ENCODE results near the gene RBM17. TPM values are rescaled to one million over a fixed set of nuclear protein-coding genes. Genes with fewer than 3 reads are reported as not detected.

RBM17 gene
- total RNA-seq, 1 experiment from 2014 or later: 133 TPM

DNA sequence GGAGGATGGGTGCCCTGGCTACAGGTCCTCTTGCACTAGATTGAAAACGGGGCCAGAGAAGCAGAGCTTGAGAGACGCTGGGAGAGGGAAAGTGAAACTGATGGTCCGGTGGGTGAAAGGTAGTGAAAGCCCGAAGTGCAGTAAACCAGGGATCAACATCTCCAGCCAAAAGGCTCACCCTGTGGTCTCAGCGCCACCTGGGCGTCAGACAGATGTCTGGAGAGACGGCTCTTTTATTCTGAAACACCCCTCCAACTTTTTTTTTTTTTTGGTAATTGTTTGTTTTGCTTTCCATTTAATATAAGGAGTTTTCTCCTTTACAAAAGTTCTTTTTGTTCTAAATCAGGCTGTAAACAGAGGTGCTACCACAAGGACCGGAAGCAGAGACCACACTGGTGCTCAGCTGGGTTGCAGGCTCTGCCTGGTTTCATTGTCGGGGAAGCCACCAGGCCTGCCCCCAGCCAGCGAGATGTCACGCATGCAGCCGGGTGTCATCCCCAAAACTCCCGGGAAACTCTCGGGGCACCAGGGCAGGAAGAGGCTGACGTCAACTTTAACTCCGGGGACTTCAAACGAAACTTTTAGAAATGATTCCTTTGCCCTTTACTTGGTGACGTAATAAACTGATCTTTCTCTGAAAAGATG lies 37.9 kb upstream of the RBM17 start:
- CTCF ChIA-PET: interaction anchor here (0.5 to 1.3 kb wide), 12 partner anchors 17 to 590 kb away, joined by 3 to 6 read pairs (median 3); partner anchors contain the start of genes ANKRD16, FBH1 and IL15RA
- no TSS peak for BruUV-seq (replicated peaks)
- Mint-ChIP-seq H3K4me3 (ENCODE audit: low read depth, unreplicated experiment) (peak overlapping the region; percentile 70), H3K9me3 (ENCODE audit: low read depth, unreplicated experiment) (no peaks in the 10 kb centered on the region), H3K36me3 (ENCODE audit: insufficient read depth, unreplicated experiment) (peaks cover 10% of the 10 kb centered on the region), H3K4me1 (ENCODE audit: low read depth, unreplicated experiment) (peaks cover 40% of the 10 kb centered on the region), H3K27ac (ENCODE audit: unreplicated experiment) (peak overlapping the region; percentile 26), H3K27me3 (ENCODE audit: unreplicated experiment) (peaks cover 43% of the 10 kb centered on the region)
- TF ChIP-seq CTCF (IDR thresholded peaks at IDR 0.05; ENCODE audit: unreplicated experiment): no peak
- peak; percentile 74 for DNase-seq
- intact Hi-C loops (cut with micrococcal nuclease; ENCODE audit: unreplicated experiment): no loop called here

DNA sequence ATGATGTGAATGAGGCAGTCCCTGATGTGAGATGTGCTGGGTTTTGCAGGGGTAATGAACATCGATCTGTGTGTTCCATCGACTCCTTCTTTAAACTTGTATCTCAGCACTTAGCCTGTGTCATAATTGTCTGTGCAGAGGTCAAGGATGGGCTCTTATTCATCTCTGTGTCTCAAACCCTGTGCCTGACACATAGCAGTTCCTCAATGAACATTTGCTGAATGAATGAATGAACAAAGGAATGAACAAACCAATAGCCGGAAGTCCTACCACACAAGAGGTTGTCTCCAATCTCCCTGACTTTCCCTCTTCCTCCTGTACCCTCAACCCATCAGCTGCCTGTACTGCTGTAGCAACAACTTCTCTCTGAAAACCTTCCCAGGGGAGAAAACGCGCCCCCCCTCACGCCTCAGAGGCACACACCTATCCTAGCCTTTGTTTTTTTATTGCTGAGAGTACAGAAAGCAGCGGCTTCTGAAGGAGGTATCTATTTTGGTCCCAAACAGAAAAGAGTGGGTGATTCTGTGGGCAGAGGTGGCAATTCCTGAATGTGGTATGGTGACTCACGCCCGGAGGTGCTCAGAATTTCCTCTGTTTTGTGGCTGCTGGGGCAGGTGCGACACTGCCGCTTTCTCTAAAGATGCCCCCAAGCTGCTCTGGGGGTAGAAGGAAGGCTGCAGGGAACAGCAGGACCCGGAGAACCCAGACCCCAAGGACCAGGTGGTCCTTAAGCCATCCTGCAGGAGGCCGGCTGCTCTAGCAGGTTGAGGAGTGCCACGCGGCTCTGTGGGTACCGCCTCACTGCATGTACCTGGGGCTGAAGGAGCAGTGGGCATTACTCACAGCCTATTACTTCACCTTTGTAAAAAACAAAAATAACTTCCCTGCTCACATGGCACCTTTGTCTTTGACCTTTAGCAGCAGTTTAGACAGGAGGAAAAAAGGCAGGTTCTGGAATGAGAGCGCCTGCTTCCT lies 36.3 kb upstream of the RBM17 start:
- H3K27me3 Mint-ChIP-seq (ENCODE audit: unreplicated experiment): peaks cover 39% of the 10 kb centered on the region
- CTCF ChIA-PET: interaction anchor here (0.9 to 1.1 kb wide), 3 partner anchors 12 to 349 kb away, joined by 3 to 6 read pairs (median 3); no protein-coding TSS in a partner anchor
- BruUV-seq (replicated peaks): no TSS peak
- H3K9me3 Mint-ChIP-seq (ENCODE audit: low read depth, unreplicated experiment): no peaks in the 10 kb centered on the region
- no peak for TF ChIP-seq CTCF (IDR thresholded peaks at IDR 0.05; ENCODE audit: unreplicated experiment)
- intact Hi-C loops (cut with micrococcal nuclease; ENCODE audit: unreplicated experiment): no loop called here
- H3K36me3 Mint-ChIP-seq (ENCODE audit: insufficient read depth, unreplicated experiment): peaks cover 10% of the 10 kb centered on the region
- peak overlapping the region; percentile 59 for H3K4me3 Mint-ChIP-seq (ENCODE audit: low read depth, unreplicated experiment)
- peak; percentile 52 for DNase-seq
- H3K27ac Mint-ChIP-seq (ENCODE audit: unreplicated experiment): peak overlapping the region; percentile 68
- peaks cover 40% of the 10 kb centered on the region for H3K4me1 Mint-ChIP-seq (ENCODE audit: low read depth, unreplicated experiment)

DNA sequence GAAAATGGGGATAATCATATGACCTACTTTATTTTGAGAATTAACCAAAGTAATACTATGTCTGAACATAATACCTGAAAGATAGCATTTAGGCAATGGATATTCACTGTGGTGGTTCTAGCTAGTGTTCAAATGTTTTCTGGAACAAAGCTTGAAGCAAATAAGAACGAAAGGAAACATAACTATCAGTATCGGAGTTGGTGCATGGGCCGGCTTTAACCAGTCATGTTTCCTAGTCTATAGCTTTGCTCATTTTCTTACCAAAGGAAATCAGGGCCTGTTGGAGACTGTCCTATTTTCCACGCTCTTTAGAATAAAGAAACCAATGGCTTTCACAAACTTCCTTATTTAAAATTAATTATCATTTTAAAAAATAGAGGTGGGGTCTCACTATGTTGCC lies 35.5 kb upstream of the RBM17 start:
- H3K4me1 Mint-ChIP-seq (ENCODE audit: low read depth, unreplicated experiment): peaks cover 40% of the 10 kb centered on the region
- BruUV-seq (replicated peaks): no TSS peak
- DNase-seq: no peak
- CTCF ChIA-PET: interaction anchor here (0.9 to 1.0 kb wide), 2 partner anchors 11 to 348 kb away, joined by 3 to 6 read pairs; no protein-coding TSS in a partner anchor
- peak overlapping the region; percentile 6 for H3K4me3 Mint-ChIP-seq (ENCODE audit: low read depth, unreplicated experiment)
- H3K9me3 Mint-ChIP-seq (ENCODE audit: low read depth, unreplicated experiment): no peaks in the 10 kb centered on the region
- intact Hi-C loops (cut with micrococcal nuclease; ENCODE audit: unreplicated experiment): no loop called here
- H3K27ac Mint-ChIP-seq (ENCODE audit: unreplicated experiment): peak overlapping the region; percentile 2
- peaks cover 39% of the 10 kb centered on the region for H3K27me3 Mint-ChIP-seq (ENCODE audit: unreplicated experiment)
- TF ChIP-seq CTCF (IDR thresholded peaks at IDR 0.05; ENCODE audit: unreplicated experiment): no peak
- H3K36me3 Mint-ChIP-seq (ENCODE audit: insufficient read depth, unreplicated experiment): peaks cover 10% of the 10 kb centered on the region

GRCh38 chr10:6053816-6054631 lies 34.8 kb upstream of the RBM17 start:
- H3K9me3 Mint-ChIP-seq (ENCODE audit: low read depth, unreplicated experiment): no peaks in the 10 kb centered on the region
- no TSS peak for BruUV-seq (replicated peaks)
- H3K27me3 Mint-ChIP-seq (ENCODE audit: unreplicated experiment): peaks cover 39% of the 10 kb centered on the region
- H3K4me3 Mint-ChIP-seq (ENCODE audit: low read depth, unreplicated experiment): peak overlapping the region; percentile 6
- peaks cover 10% of the 10 kb centered on the region for H3K36me3 Mint-ChIP-seq (ENCODE audit: insufficient read depth, unreplicated experiment)
- peak; percentile 25 for DNase-seq
- intact Hi-C loops (cut with micrococcal nuclease; ENCODE audit: unreplicated experiment): no loop called here
- CTCF ChIA-PET: interaction anchor here (0.9 to 1.0 kb wide), 2 partner anchors 10 to 348 kb away, joined by 3 to 6 read pairs; no protein-coding TSS in a partner anchor
- no peak for TF ChIP-seq CTCF (IDR thresholded peaks at IDR 0.05; ENCODE audit: unreplicated experiment)
- H3K4me1 Mint-ChIP-seq (ENCODE audit: low read depth, unreplicated experiment): peaks cover 40% of the 10 kb centered on the region
- H3K27ac Mint-ChIP-seq (ENCODE audit: unreplicated experiment): peak overlapping the region; percentile 2
